Thyroid gland (tissue), 4 donors: ENCODE results near the gene NOL11.

Source experiments
- POLR2A ChIP-seq, 2 donors: fragments of 450-650 bp; IDR thresholded peaks; one replicate each; pipeline ENCODE4 v1.6.1; 2017; ENCODE audit warnings: antibody characterized with exemption in 2 of 2, mild to moderate bottlenecking in 2 of 2, moderate library complexity in 1 of 2
- TF ChIP-seq, protein P1 (sequence below), 6 experiments: fragments of 200-600 bp in 3 of 6; fragments of 450-650 bp in 3 of 6; sonication (generic) in 3 of 6; IDR thresholded peaks; one replicate each; pipeline ENCODE4 v1.5.1; 2016 to 2019; ENCODE audit warnings: antibody characterized with exemption in 6 of 6, mild to moderate bottlenecking in 2 of 6, inconsistent platforms in 1 of 6, moderate library complexity in 1 of 6

DNA sequence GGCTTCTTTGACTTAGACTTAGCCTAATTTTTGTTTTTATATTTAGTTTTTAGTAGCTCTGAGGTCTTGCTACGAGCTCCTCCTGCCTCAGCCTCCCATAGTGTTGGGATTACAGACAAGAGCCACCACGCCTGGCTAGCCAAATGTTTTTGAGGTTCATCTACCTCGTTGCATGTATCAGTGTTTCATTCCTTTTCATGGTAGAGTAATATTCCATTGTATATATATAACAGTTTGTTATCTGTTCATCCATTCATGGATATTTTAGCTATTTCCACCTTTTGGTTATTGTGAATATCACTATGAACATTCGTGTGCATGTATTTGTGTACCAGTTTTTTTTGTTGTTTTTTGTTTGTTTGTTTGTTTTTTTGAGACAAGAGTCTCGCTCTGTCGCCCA is 12.2 kb downstream of the NOL11 start:
- TF ChIP-seq, protein P1, sequence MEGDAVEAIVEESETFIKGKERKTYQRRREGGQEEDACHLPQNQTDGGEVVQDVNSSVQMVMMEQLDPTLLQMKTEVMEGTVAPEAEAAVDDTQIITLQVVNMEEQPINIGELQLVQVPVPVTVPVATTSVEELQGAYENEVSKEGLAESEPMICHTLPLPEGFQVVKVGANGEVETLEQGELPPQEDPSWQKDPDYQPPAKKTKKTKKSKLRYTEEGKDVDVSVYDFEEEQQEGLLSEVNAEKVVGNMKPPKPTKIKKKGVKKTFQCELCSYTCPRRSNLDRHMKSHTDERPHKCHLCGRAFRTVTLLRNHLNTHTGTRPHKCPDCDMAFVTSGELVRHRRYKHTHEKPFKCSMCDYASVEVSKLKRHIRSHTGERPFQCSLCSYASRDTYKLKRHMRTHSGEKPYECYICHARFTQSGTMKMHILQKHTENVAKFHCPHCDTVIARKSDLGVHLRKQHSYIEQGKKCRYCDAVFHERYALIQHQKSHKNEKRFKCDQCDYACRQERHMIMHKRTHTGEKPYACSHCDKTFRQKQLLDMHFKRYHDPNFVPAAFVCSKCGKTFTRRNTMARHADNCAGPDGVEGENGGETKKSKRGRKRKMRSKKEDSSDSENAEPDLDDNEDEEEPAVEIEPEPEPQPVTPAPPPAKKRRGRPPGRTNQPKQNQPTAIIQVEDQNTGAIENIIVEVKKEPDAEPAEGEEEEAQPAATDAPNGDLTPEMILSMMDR (IDR thresholded peaks at IDR 0.05) = no peak
- TF ChIP-seq POLR2A (IDR thresholded peaks at IDR 0.05) = no peak
